ENCODE data around the gene GGCX.
"Not testable (repeated sequence)": the region's sequence is repeated elsewhere in the genome, so short reads cannot be mapped to it uniquely, and the experiment has no call there.

GGCX gene

DNA sequence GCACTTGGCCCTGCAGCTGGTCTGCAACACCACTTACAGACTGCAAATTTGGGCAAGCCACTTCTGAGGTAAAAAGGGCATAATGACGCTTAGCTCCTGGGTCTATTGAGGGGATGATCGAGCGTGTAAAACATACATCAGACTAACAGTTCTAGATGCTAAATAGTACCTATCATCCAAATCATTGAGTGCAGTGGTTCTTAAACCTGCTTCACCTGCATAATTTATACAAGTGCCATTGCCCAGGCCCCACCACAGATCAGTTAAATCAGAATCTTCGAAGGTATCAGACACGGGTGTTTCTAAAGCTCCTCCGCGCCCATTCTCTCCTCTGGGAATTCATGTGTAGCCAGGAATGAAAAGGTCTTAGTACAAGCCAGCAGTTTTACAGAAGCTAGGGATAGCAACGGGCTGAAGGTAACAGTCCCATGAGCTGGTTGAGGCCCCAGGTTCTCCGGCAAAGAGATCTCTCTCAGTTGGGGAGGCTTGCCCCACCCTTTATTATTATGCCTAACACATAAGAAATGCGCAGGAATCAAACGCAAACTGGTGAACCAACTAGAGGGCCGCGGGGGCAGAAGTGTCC lies 33.5 kb upstream of the GGCX start:
- no peak for DNase-seq (ENCODE audit: low read depth in 2 of 2)

- no peak for DNase-seq (ENCODE audit: low read depth in 2 of 2)
These were observed 31.7 kb upstream of the GGCX start for GRCh38 chr2:85593023-85593422.

DNA sequence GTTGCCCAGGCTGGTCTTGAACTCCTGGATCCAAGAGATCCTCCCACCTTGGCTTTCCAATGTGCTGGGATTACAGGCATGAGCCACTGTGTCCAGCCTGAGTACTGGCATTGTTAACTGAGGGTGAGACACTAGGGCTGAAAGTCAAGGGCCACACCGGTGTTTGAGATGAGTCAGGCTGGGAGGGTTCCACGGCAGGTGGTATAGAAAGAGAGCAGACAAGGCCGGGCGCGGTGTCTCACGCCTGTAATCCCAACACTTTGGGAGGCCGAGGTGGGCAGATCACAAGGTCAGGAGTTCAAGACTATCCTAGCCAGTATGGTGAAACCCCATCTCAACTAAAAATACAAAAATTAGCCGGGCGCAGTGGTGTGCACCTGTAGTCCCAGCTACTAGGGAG lies 31.0 kb upstream of the GGCX start:
- not testable (repeated sequence) for DNase-seq (ENCODE audit: low read depth in 2 of 2)

GRCh38 chr2:85591563-85591962 lies 30.3 kb upstream of the GGCX start:
- no peak for DNase-seq (ENCODE audit: low read depth in 2 of 2)

DNA sequence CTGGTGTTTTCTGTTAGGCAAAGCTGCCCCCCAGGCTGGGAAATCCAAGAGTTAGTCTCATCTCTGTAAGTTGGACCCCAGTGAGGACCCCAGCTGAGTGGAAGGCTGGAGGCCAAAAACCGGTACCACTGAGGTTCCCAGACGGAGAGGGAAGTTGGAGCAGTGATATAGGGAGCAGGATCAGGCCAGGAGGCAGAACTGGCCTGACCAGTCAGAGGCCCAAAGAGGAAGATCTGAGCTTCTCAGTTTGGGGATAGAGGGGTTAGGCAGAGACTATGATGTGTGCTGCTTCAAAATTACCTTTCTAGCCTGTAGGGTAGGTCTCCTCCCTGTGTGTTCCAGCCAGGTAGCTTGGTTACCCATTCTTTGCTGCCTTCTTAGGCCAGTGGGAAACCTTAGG lies 29.7 kb upstream of the GGCX start:
- DNase-seq (ENCODE audit: low read depth in 2 of 2), result no peak

- DNase-seq (ENCODE audit: low read depth in 2 of 2), result no peak
These were observed 28.9 kb upstream of the GGCX start for GRCh38 chr2:85589982-85590791.

DNA sequence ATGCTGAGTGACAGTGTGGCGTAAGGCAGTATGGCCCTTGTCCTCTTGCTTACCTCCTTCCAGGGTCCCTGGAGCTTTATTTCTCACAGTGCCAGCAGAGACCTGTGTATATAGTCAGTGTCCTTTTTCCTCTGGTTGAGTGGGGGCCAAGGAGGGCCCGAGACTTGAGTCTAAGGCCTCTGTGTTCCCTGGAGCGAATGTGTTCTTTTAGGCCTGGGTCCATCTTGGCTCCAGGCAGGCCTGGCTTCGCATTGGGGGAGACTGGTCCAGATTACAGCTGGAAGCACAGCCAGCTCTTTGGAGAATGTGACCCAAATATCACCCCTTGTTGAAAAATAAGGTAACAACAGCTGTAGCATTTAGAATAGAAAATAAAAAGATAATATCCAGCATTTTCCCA lies 27.9 kb upstream of the GGCX start:
- DNase-seq (ENCODE audit: low read depth in 2 of 2), result no peak

- DNase-seq (ENCODE audit: low read depth in 2 of 2), result no peak
These were observed 27.4 kb upstream of the GGCX start for GRCh38 chr2:85588645-85589044.

- no peak for DNase-seq (ENCODE audit: low read depth in 2 of 2)
These were observed 26.9 kb upstream of the GGCX start for GRCh38 chr2:85588236-85588635.

- DNase-seq (ENCODE audit: low read depth in 2 of 2), result no peak
These were observed 24.4 kb upstream of the GGCX start for GRCh38 chr2:85585781-85586105.

GRCh38 chr2:85584857-85585780 lies 23.8 kb upstream of the GGCX start:
- no peak for DNase-seq (ENCODE audit: low read depth in 2 of 2)

DNA sequence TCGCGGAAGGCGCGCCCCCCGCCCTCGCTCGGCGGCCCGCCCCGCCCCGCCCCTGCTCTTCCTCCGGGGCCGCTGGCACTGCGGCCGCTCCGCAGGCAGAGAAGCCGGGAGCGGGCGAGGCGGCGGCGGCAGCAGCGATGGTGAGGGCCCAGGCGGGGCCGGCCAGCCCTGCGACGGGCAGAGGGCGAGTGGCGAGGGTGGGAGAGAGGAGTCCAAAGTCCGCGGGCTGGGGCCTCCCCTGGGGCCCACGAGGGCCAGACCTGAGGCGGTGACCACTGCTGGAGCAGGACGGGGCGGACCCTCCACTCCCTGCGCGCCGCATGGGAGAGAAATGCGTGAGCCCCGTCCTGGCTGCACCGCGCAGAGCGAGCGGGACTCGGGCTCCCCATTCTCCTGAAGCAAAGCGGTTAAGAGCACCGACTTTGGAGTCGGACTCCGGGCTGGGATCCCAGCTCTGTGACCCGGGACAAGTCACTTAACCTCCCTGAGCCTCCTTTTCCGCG lies 23.1 kb upstream of the GGCX start, which contains the start of gene VAMP5:
VAMP5 (plus strand) TSS at position 78 of the 503 bp plus-strand sequence; CDS start at position 138, 60 bp downstream.
- no peak for DNase-seq (ENCODE audit: low read depth in 2 of 2)

DNA sequence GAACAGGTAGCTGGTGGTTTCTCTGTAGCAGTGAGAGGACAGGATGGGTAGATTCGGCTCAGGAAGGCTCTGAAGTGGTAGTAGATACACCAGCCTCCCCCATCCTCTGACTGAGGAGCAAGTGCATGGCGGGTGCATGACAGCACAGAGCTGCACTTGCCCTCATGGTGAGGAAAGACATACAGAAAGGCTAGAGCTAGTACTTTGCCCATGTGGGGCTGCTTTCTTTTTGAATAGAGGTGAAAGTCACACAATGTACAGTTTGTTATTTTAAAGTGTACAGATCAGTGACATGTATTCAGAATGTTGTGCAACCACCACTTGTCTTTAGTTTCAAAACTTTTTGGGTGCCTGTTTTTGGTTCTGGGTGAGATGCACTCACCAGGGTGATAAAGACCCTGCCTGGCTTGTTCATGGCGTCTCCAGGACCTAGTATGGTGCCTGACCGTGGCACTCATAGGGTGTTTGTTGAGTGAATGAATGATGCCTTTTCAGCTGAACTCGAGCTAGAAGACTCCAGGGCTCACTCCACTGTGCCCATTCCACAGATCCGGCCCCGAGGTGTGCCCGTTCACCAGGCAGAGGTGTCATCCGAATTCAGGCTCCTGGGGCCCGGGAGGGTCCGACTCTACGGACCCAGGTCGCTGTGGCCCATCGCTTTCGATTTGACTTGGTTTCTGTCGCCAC lies 22.5 kb upstream of the GGCX start:
- no peak for DNase-seq (ENCODE audit: low read depth in 2 of 2)

DNA sequence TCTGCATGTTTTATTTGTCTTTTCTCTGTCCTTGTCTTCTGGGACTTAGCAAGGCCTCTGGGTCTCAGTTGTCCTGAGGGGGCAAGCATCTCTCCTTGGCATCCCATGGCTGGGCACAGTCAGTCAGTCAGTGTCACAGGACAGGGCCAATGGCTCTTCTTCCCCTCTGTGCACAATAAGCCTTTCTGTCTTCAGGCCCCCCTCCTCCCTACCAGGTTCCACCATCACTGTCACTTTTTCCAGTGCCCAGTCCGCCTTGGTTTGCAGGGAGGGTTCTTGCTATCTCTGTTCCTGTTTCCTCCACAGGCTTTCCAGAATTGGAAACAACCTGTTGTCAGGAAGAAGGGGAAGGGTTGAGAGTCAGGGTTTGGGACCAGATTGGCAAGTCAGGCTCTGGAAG lies 21.2 kb upstream of the GGCX start:
- DNase-seq (ENCODE audit: low read depth in 2 of 2), result no peak

GRCh38 chr2:85580206-85580605 lies 18.9 kb upstream of the GGCX start:
- no peak for DNase-seq (ENCODE audit: low read depth in 2 of 2)

DNA sequence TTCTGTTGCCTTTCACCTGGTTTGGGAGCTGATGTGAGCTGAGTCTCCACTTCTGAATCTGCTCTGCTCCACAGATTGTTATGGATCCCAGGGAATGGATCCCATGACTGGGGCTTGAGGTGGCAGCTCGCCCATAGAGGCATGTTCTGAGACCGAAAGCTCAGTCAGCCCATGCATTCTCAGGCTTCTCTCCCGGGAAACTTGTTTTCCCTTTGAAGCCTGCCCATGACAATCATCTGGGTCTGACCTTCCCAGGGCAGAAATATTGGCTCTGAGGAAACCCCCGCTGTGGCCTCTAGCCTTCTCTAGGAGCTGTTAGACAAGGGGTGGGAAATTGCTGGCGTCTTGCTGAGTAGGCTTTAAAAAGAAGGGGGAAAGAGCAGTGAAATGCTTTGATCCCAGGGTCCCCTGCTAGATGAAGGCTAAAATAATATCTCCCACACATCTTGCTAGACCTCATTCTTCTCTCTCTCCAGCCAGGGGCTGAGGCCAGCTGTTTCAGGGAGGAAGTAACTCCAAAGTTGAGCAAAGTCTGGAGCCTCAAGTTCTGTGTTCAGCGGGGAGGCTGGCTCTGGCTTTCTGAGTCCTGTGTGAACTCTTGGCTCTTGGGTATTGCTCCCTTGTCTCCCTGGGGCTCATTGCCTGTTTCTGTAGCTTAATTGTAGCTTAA lies 18.1 kb upstream of the GGCX start:
- DNase-seq (ENCODE audit: low read depth in 2 of 2), result no peak

DNA sequence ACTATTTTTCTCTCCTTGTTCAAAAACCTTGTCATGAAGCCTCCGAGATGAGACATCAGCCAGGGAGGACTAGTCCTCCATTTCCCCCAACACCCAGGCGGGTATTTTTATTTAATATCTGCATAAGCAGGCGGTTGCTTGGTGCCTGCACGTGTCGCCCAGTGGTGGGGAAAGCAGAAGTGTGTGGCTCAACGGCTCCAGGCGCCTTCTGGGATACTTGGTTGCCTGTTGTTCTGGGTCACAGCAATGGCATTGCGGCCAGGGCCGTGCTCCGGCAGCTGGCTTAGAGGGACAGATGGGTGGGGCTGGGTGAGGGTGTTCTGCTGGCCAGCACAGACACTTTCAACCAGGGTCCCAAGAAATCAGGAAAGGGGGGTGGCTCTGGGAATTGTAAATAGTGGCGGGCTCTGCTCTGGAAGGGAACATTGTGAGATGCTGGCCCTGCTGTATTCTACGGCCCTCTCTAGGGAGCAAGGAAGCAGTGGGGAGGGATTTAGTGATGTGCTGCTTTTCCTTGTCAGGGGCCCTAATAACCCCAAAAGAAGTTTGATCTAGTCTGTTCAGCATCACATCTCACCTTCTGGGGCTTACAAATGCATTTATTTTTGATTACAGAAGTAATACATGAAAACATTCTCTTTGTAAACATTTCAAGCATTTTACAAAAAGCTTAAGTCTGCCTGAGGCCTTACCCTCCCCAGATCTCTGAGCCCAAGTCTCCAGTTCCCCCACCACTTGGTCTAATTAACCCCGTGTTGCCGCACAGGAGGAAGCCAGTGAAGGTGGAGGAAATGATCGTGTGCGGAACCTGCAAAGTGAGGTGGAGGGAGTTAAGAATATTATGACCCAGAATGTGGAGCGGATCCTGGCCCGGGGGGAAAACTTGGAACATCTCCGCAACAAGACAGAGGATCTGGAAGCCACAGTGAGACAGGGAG lies 17.2 kb upstream of the GGCX start:
- no peak for DNase-seq (ENCODE audit: low read depth in 2 of 2)

- peak; percentile 29 to 63 for DNase-seq (ENCODE audit: low read depth in 2 of 2)
These were observed 16.3 kb upstream of the GGCX start, which contains the start of gene VAMP8 for GRCh38 chr2:85577386-85578242. VAMP8 (plus strand) TSS chr2:85577586; CDS start chr2:85577647, 61 bp downstream.

GRCh38 chr2:85577063-85577385 lies 15.7 kb upstream of the GGCX start:
- no peak for DNase-seq (ENCODE audit: low read depth in 2 of 2)

Data from stimulated activated CD4-positive, alpha-beta T cell treated with anti-CD3 and anti-CD28 coated beads, Interleukin-12 subunit alpha, Interleukin-12 subunit beta, amount 100 ng/mL, for 24 hours (primary cell).